D721Med (cell line): ENCODE results near the gene PPP2R2D.

Experiments
- DNase-seq: peaks from one replicate; pipeline ENCODE4 v3.0.0; 2011; ENCODE audit warnings: low spot score; ENCODE audit not compliant: insufficient read length
- FAIRE-seq: peaks from 2 replicates; lab custom pipeline; 2011; peaks lifted over from hg19 to GRCh38; lab: Jason Lieb, UNC
- CTCF ChIP-seq: IDR thresholded peaks from 2 replicates; pipeline ENCODE4 v1.5.1; 2012; ENCODE audit warnings: mild to moderate bottlenecking, control low read depth; ENCODE audit not compliant: insufficient read depth; ENCODE audit errors: missing control alignments

Gene PPP2R2D

GRCh38 chr10:131920693-131921092 is 19.9 kb downstream of the PPP2R2D start:
- FAIRE-seq (no peak), DNase-seq (no peak)
- no peak for TF ChIP-seq CTCF

- no peak for FAIRE-seq
- TF ChIP-seq CTCF: no peak
- no peak for DNase-seq
Measured at GRCh38 chr10:131921184-131921583, 20.4 kb downstream of the PPP2R2D start.

- TF ChIP-seq CTCF: no peak
- DNase-seq: no peak
- FAIRE-seq: no peak
Measured at GRCh38 chr10:131923038-131923756, 22.4 kb downstream of the PPP2R2D start.

- no peak for FAIRE-seq
- DNase-seq: no peak
- TF ChIP-seq CTCF: no peak
Measured at GRCh38 chr10:131925011-131925649, 24.3 kb downstream of the PPP2R2D start.

GRCh38 chr10:131925716-131926115 is 24.9 kb downstream of the PPP2R2D start:
- DNase-seq (no peak), FAIRE-seq (no peak)
- TF ChIP-seq CTCF: no peak

- TF ChIP-seq CTCF: no peak
- no peak for FAIRE-seq
- DNase-seq: no peak
Measured at GRCh38 chr10:131926253-131926652, 25.4 kb downstream of the PPP2R2D start.
